ENCODE measurements around the gene MESP1.

The MESP1 gene

GRCh38 chr15:89735773-89736172 is 15.3 kb downstream of the MESP1 start:
- no peak for FAIRE-seq
- DNase-seq (ENCODE audit: insufficient read length) = no peak
- no peak for TF ChIP-seq POLR2AphosphoS5 (IDR thresholded peaks at IDR 0.05; ENCODE audit: low read depth, low read length)

- DNase-seq (ENCODE audit: insufficient read length) (no peak), FAIRE-seq (no peak)
- TF ChIP-seq POLR2A (IDR thresholded peaks at IDR 0.05; ENCODE audit: low read depth, low read length) (no peak), TAF1 (IDR thresholded peaks at IDR 0.05; ENCODE audit: borderline replicate concordance, low read depth, low read length) (no peak), POLR2AphosphoS5 (IDR thresholded peaks at IDR 0.05; ENCODE audit: low read depth, low read length) (no peak)
These were observed 18.4 kb downstream of the MESP1 start for GRCh38 chr15:89732451-89733172.

- FAIRE-seq (no peak), DNase-seq (ENCODE audit: insufficient read length) (no peak)
- TF ChIP-seq POLR2AphosphoS5 (IDR thresholded peaks at IDR 0.05; ENCODE audit: low read depth, low read length) (no peak), TAF1 (IDR thresholded peaks at IDR 0.05; ENCODE audit: borderline replicate concordance, low read depth, low read length) (no peak)
These were observed 19.8 kb downstream of the MESP1 start for GRCh38 chr15:89731275-89731674.

GRCh38 chr15:89728254-89728653 is 22.8 kb downstream of the MESP1 start:
- no peak for TF ChIP-seq POLR2AphosphoS5 (IDR thresholded peaks at IDR 0.05; ENCODE audit: low read depth, low read length)
- TF ChIP-seq TAF1 (IDR thresholded peaks at IDR 0.05; ENCODE audit: borderline replicate concordance, low read depth, low read length) = no peak
- TF ChIP-seq POLR2A (IDR thresholded peaks at IDR 0.05; ENCODE audit: low read depth, low read length) = no peak
- no peak for DNase-seq (ENCODE audit: insufficient read length)
- FAIRE-seq = no peak

GRCh38 chr15:89725064-89725463 is 26.0 kb downstream of the MESP1 start:
- TF ChIP-seq POLR2A (IDR thresholded peaks at IDR 0.05; ENCODE audit: low read depth, low read length) (no peak), TAF1 (IDR thresholded peaks at IDR 0.05; ENCODE audit: borderline replicate concordance, low read depth, low read length) (no peak), POLR2AphosphoS5 (IDR thresholded peaks at IDR 0.05; ENCODE audit: low read depth, low read length) (no peak)
- DNase-seq (ENCODE audit: insufficient read length) (no peak), FAIRE-seq (no peak)

GRCh38 chr15:89724621-89725020 is 26.4 kb downstream of the MESP1 start:
- no peak for DNase-seq (ENCODE audit: insufficient read length)
- FAIRE-seq = no peak
- TF ChIP-seq TAF1 (IDR thresholded peaks at IDR 0.05; ENCODE audit: borderline replicate concordance, low read depth, low read length) (no peak), POLR2AphosphoS5 (IDR thresholded peaks at IDR 0.05; ENCODE audit: low read depth, low read length) (no peak), POLR2A (IDR thresholded peaks at IDR 0.05; ENCODE audit: low read depth, low read length) (no peak)

GRCh38 chr15:89723031-89723430 is 28.0 kb downstream of the MESP1 start:
- DNase-seq (ENCODE audit: insufficient read length) = no peak
- no peak for FAIRE-seq
- TF ChIP-seq POLR2AphosphoS5 (IDR thresholded peaks at IDR 0.05; ENCODE audit: low read depth, low read length) (no peak), POLR2A (IDR thresholded peaks at IDR 0.05; ENCODE audit: low read depth, low read length) (no peak), TAF1 (IDR thresholded peaks at IDR 0.05; ENCODE audit: borderline replicate concordance, low read depth, low read length) (no peak)

- no peak for TF ChIP-seq POLR2AphosphoS5 (IDR thresholded peaks at IDR 0.05; ENCODE audit: low read depth, low read length)
- TF ChIP-seq POLR2A (IDR thresholded peaks at IDR 0.05; ENCODE audit: low read depth, low read length) = no peak
- TF ChIP-seq TAF1 (IDR thresholded peaks at IDR 0.05; ENCODE audit: borderline replicate concordance, low read depth, low read length) = no peak
- no peak for FAIRE-seq
- no peak for DNase-seq (ENCODE audit: insufficient read length)
These were observed 36.3 kb downstream of the MESP1 start for GRCh38 chr15:89714775-89715174.

GRCh38 chr15:89707577-89707976 is 43.5 kb downstream of the MESP1 start:
- no peak for DNase-seq (ENCODE audit: insufficient read length)
- TF ChIP-seq TAF1 (IDR thresholded peaks at IDR 0.05; ENCODE audit: borderline replicate concordance, low read depth, low read length) = no peak
- TF ChIP-seq POLR2AphosphoS5 (IDR thresholded peaks at IDR 0.05; ENCODE audit: low read depth, low read length) = no peak
- no peak for TF ChIP-seq POLR2A (IDR thresholded peaks at IDR 0.05; ENCODE audit: low read depth, low read length)
- no peak for FAIRE-seq

GRCh38 chr15:89704411-89704810 is 46.6 kb downstream of the MESP1 start:
- no peak for DNase-seq (ENCODE audit: insufficient read length)
- FAIRE-seq = no peak
- no peak for TF ChIP-seq POLR2A (IDR thresholded peaks at IDR 0.05; ENCODE audit: low read depth, low read length)
- TF ChIP-seq POLR2AphosphoS5 (IDR thresholded peaks at IDR 0.05; ENCODE audit: low read depth, low read length) = no peak
- no peak for TF ChIP-seq TAF1 (IDR thresholded peaks at IDR 0.05; ENCODE audit: borderline replicate concordance, low read depth, low read length)

All from GM12892 (cell line).